PC-3 (cell line): ENCODE measurements around the gene FGFRL1.

Experiments used
- CTCF ChIP-seq: fragments of 300-600 bp; sonication (generic); conservative IDR thresholded peaks from 2 replicates; pipeline ENCODE4 v1.5.1; 2017; ENCODE audit warnings: antibody characterized with exemption, low read depth, mild to moderate bottlenecking, low read length
- EZH2phosphoT487 ChIP-seq: fragments of 300-600 bp; sonication (generic); IDR thresholded peaks from 2 replicates; pipeline ENCODE4 v1.6.1; 2018; ENCODE audit warnings: mild to moderate bottlenecking, antibody characterized with exemption, low read length, borderline replicate concordance

- TF ChIP-seq CTCF (no peak), EZH2phosphoT487 (no peak)
These were observed 41.2 kb upstream of the FGFRL1 start for GRCh38 chr4:970046-970745.
